Measurements from ENCODE around the gene FBXO3. TPM values are rescaled to one million over a fixed set of nuclear protein-coding genes. Genes with fewer than 3 reads are reported as not detected.

FBXO3 gene
- polyA plus RNA-seq, 2 donors, result 17.1 to 22.9 TPM

DNA sequence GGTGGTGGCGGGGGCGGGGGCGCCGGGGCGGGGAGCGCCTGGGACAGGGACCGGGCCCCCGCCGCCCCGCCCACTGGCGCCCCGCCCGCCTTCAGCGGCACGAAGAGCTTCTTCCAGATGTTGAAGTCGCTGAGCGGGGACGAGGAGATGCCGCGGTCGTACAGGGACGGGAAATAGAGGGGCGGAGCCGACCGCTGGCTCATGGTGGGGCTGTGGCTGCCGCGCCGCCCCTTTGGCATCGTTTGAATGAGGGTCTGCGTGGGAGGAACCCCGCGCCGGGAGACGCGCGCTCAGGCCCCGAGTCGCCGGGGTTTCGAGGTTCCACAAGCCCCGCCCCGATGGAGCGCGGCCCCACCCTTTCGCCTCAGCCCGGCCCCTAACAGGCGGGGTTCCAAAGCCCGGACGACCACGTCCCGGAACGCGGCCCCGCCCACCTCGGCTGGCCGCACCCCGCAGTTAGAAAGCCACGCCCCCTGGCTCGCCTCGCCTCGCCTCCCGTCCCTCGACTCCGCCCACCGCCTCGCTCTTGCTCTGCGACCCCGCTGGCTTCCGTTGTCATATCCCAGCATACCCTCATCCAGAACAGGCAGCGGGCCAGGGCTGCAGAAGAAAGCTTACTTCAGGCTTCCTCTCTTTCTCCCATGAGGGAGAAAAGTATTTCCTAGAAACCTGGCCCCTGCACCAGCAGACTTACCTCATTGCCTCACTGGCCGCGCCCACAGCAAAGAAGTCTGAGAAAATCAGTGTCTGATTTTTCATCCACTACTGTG, 73.6 kb downstream of the FBXO3 start, which contains the start of gene C11orf91:
Gene C11orf91 (minus strand): TSS at position 325 of the 770 bp plus-strand sequence. CDS start 86 bp downstream, at position 239.
- Histone ChIP-seq H3K27me3 (ENCODE audit: control insufficient read depth in 1 of 2, insufficient read depth in 2 of 2, low read length in 2 of 2) (no peaks in the 10 kb centered on the region), H3K4me1 (ENCODE audit: control insufficient read depth in 2 of 2, insufficient read depth in 2 of 2, low read length in 1 of 2) (peaks cover 4 to 8% of the 10 kb centered on the region in 2 donors)
- WGBS, 2 donors, result 0 to 1% methylated on average over 43 to 72 of the region's 72 CpGs

DNA sequence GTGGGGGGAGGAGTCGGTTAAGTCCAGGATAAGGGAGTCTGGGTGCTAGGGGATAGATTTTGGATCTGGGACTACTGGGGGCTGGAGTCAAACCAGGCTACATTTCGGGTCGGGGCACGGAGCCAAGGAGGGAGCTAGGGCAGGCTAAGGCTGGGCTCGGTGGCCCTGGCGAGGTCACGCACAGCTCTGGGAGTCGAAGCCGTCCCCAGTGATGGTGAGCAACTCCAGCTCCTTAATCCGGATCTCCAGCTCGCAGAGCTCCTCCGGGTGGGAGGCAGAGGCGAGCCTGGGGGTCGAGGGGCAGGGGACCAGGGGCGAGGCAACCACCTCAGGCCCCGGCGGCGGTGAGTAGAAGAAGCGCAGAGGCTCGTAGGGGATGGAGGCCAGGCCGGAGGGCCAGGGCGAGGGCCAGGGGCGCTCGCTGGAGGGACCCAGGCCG, 74.2 kb downstream of the FBXO3 start:
- WGBS, 2 donors, result 29 to 40% methylated on average over 18 to 25 of the region's 25 CpGs
- Histone ChIP-seq H3K4me3 (ENCODE audit: low read depth in 1 of 2, low read length in 2 of 2) (peak overlapping the region; percentile 20 to 51), H3K27ac (ENCODE audit: low read depth in 2 of 2, low read length in 1 of 2) (peak overlapping the region; percentile 85 to 92)

More for the DNA sequence above, 73.6 kb downstream of the FBXO3 start, which contains the start of gene C11orf91:
- Histone ChIP-seq H3K4me3 (ENCODE audit: low read depth in 1 of 2, low read length in 2 of 2) (peak within 1 kb of the TSS; percentile 51 to 61), H3K27ac (ENCODE audit: low read depth in 2 of 2, low read length in 1 of 2) (peak within 1 kb of the TSS; percentile 92 to 96), H3K9me3 (ENCODE audit: control insufficient read depth in 2 of 2, insufficient read depth in 1 of 2, low read depth in 1 of 2, low read length in 1 of 2) (no peaks in the 10 kb centered on the region), H3K36me3 (ENCODE audit: control insufficient read depth in 2 of 2, insufficient read depth in 2 of 2, low read length in 1 of 2) (no peaks in the 10 kb centered on the region)

DNA sequence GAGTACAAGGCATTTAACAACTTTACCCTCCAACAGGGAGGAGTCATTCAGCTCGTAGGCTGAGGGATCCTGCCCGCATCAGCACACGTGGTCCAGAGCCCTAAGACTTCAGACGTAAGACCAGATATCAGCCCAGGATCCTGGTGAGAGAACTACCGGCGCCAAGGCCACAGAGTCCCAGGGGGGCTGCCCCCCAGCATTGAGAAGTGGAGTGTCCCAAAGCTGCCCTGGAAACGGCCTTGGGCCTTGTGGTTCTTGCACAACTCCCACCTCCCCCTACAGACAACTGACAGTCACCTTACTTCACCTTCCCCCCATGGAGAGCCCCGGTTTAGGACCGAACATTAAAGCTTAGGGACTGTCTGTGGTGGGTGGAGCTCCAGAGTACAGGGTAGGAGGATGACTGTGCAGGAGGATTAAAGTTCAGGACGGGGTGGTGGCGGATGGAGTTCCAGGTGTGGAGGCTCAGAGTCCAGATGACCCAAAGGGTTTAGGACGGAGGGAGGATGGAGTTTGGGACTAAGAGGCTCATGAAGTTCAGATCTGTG, 74.7 kb downstream of the FBXO3 start:
- 68 to 71% methylated on average over 12 of the region's 12 CpGs for WGBS, 2 donors
- H3K27me3 ChIP-seq (ENCODE audit: control insufficient read depth in 1 of 2, insufficient read depth in 2 of 2, low read length in 2 of 2), result no peaks in the 10 kb centered on the region
- H3K36me3 ChIP-seq (ENCODE audit: control insufficient read depth in 2 of 2, insufficient read depth in 2 of 2, low read length in 1 of 2), result no peaks in the 10 kb centered on the region
- H3K4me3 ChIP-seq (ENCODE audit: low read depth in 1 of 2, low read length in 2 of 2), result peak overlapping the region in 1 of 2 donors; percentile 51
- H3K9me3 ChIP-seq (ENCODE audit: control insufficient read depth in 2 of 2, insufficient read depth in 1 of 2, low read depth in 1 of 2, low read length in 1 of 2), result no peaks in the 10 kb centered on the region
- peaks cover 4 to 11% of the 10 kb centered on the region in 2 donors for H3K4me1 ChIP-seq (ENCODE audit: control insufficient read depth in 2 of 2, insufficient read depth in 2 of 2, low read length in 1 of 2)
- peak overlapping the region; percentile 85 to 92 for H3K27ac ChIP-seq (ENCODE audit: low read depth in 2 of 2, low read length in 1 of 2)

More for the DNA sequence above, 74.2 kb downstream of the FBXO3 start:
- peaks cover 4 to 11% of the 10 kb centered on the region in 2 donors for H3K4me1 ChIP-seq (ENCODE audit: control insufficient read depth in 2 of 2, insufficient read depth in 2 of 2, low read length in 1 of 2)
- H3K36me3 ChIP-seq (ENCODE audit: control insufficient read depth in 2 of 2, insufficient read depth in 2 of 2, low read length in 1 of 2), result no peaks in the 10 kb centered on the region
- no peaks in the 10 kb centered on the region for H3K9me3 ChIP-seq (ENCODE audit: control insufficient read depth in 2 of 2, insufficient read depth in 1 of 2, low read depth in 1 of 2, low read length in 1 of 2)
- no peaks in the 10 kb centered on the region for H3K27me3 ChIP-seq (ENCODE audit: control insufficient read depth in 1 of 2, insufficient read depth in 2 of 2, low read length in 2 of 2)

DNA sequence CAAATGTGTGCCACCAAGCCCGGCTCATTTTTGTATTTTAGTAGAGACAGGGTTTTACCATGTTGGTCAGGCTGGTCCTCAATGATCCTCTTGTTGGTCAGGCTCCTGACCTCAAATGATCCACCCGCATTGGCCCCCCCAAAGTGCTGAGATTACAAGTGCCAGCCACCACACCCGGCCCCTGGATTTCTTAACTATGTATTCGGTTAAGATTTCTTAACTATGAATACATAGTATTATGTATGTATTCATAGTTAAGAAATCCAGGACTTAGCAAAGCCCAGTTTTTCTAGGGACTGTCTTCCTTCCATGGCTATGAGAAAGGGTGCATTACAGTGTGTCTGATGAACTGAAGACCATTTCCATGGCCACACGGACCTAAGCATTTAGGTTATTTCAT, 75.4 kb downstream of the FBXO3 start:
- 80 to 81% methylated on average over 5 of the region's 5 CpGs for WGBS, 2 donors
- no peaks in the 10 kb centered on the region for H3K36me3 ChIP-seq (ENCODE audit: control insufficient read depth in 2 of 2, insufficient read depth in 2 of 2, low read length in 1 of 2)
- no peak overlapping the region for H3K4me3 ChIP-seq (ENCODE audit: low read depth in 1 of 2, low read length in 2 of 2)
- peaks cover 2 to 11% of the 10 kb centered on the region in 2 donors for H3K4me1 ChIP-seq (ENCODE audit: control insufficient read depth in 2 of 2, insufficient read depth in 2 of 2, low read length in 1 of 2)
- H3K9me3 ChIP-seq (ENCODE audit: control insufficient read depth in 2 of 2, insufficient read depth in 1 of 2, low read depth in 1 of 2, low read length in 1 of 2), result no peaks in the 10 kb centered on the region
- H3K27ac ChIP-seq (ENCODE audit: low read depth in 2 of 2, low read length in 1 of 2), result peak overlapping the region; percentile 85 to 92
- no peaks in the 10 kb centered on the region for H3K27me3 ChIP-seq (ENCODE audit: control insufficient read depth in 1 of 2, insufficient read depth in 2 of 2, low read length in 2 of 2)

DNA sequence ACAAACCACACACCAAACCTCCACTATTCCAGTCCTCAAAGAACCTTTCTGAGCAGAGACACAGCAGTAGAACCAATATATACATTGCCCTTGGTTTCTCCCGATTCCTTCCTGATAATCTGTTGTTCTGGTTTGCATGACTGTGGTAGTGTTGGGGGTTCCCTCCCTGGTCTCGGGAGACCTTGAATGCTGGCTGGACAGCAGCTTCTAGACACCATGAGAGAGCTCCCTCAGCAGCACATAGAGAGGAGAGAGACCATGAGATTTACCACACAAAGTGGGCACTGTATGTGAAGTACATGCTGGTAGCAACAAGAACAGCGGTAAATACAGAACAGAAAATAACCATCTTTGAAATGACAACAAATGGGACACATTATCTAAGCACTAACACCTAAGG, 76.3 kb downstream of the FBXO3 start:
- no peak overlapping the region for H3K4me3 ChIP-seq (ENCODE audit: low read depth in 1 of 2, low read length in 2 of 2)
- no peaks in the 10 kb centered on the region for H3K36me3 ChIP-seq (ENCODE audit: control insufficient read depth in 2 of 2, insufficient read depth in 2 of 2, low read length in 1 of 2)
- no peaks in the 10 kb centered on the region for H3K27me3 ChIP-seq (ENCODE audit: control insufficient read depth in 1 of 2, insufficient read depth in 2 of 2, low read length in 2 of 2)
- peak overlapping the region; percentile 37 to 45 for H3K27ac ChIP-seq (ENCODE audit: low read depth in 2 of 2, low read length in 1 of 2)
- WGBS, 2 donors, result 75 to 82% methylated on average over 3 of the region's 3 CpGs
- peaks cover 0 to 9% of the 10 kb centered on the region in 2 donors for H3K4me1 ChIP-seq (ENCODE audit: control insufficient read depth in 2 of 2, insufficient read depth in 2 of 2, low read length in 1 of 2)
- no peaks in the 10 kb centered on the region for H3K9me3 ChIP-seq (ENCODE audit: control insufficient read depth in 2 of 2, insufficient read depth in 1 of 2, low read depth in 1 of 2, low read length in 1 of 2)

DNA sequence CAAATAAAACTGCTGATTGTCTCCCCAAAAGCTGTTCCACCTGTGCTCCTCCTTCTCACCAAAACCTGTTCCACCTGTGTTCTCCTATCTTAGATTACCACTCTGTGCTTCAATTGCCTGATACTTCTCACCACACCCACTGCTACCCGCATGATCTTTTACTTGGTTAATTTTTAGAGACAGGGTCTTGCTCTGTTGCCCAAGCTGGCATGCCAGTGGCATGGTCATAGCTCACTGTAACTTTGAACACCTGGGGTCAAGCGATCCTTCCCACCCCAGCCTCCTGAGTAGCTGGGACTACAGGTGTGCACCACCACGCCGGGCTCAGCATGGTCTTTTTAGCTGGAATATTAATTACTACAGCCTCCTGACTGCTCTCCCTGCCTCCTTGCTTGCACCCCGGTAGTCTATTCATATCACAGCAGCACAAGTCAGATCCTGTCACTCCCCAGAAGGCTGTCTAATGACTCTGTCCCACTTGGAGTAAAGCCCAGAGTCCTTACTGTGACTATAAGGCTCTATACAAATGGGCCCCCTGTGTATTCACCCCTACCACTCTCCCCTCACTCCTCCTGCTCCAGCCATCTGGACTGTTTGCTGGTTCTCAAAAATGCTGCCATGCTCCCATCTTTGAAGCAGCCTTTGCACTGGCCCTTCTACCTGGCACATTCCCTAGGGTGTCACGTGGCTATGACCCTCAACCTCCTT, 77.2 kb downstream of the FBXO3 start:
- Histone ChIP-seq H3K27ac (ENCODE audit: low read depth in 2 of 2, low read length in 1 of 2) (peak overlapping the region; percentile 80 to 90), H3K9me3 (ENCODE audit: control insufficient read depth in 2 of 2, insufficient read depth in 1 of 2, low read depth in 1 of 2, low read length in 1 of 2) (no peaks in the 10 kb centered on the region), H3K4me1 (ENCODE audit: control insufficient read depth in 2 of 2, insufficient read depth in 2 of 2, low read length in 1 of 2) (peaks cover 0 to 13% of the 10 kb centered on the region in 2 donors), H3K36me3 (ENCODE audit: control insufficient read depth in 2 of 2, insufficient read depth in 2 of 2, low read length in 1 of 2) (no peaks in the 10 kb centered on the region), H3K27me3 (ENCODE audit: control insufficient read depth in 1 of 2, insufficient read depth in 2 of 2, low read length in 2 of 2) (no peaks in the 10 kb centered on the region), H3K4me3 (ENCODE audit: low read depth in 1 of 2, low read length in 2 of 2) (no peak overlapping the region)
- 72 to 79% methylated on average over 6 of the region's 6 CpGs for WGBS, 2 donors

DNA sequence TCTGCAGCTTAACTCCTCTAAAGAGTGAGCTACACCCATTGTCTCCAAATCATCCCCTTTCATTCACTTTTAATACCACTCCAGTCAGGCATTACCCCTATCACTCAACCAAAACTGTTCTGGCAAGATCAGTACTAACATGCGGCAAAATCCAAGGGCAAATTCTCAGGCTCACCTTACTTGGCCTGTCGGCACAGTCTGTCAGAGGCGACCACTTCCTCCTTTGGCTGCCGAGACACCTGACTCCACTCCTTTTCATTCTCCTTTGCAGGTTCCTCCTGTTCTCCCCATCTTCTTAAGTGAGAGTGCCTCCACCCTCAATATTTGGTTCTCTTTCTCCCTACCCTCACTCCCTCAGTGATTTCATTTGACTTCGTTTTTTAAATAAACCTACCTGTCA, 77.9 kb downstream of the FBXO3 start:
- H3K9me3 ChIP-seq (ENCODE audit: control insufficient read depth in 2 of 2, insufficient read depth in 1 of 2, low read depth in 1 of 2, low read length in 1 of 2), result no peaks in the 10 kb centered on the region
- H3K27me3 ChIP-seq (ENCODE audit: control insufficient read depth in 1 of 2, insufficient read depth in 2 of 2, low read length in 2 of 2), result no peaks in the 10 kb centered on the region
- no peak overlapping the region for H3K4me3 ChIP-seq (ENCODE audit: low read depth in 1 of 2, low read length in 2 of 2)
- 42 to 44% methylated on average over 5 of the region's 5 CpGs for WGBS, 2 donors
- peaks cover 0 to 16% of the 10 kb centered on the region in 2 donors for H3K4me1 ChIP-seq (ENCODE audit: control insufficient read depth in 2 of 2, insufficient read depth in 2 of 2, low read length in 1 of 2)
- H3K36me3 ChIP-seq (ENCODE audit: control insufficient read depth in 2 of 2, insufficient read depth in 2 of 2, low read length in 1 of 2), result no peaks in the 10 kb centered on the region
- peak overlapping the region; percentile 80 to 90 for H3K27ac ChIP-seq (ENCODE audit: low read depth in 2 of 2, low read length in 1 of 2)

DNA sequence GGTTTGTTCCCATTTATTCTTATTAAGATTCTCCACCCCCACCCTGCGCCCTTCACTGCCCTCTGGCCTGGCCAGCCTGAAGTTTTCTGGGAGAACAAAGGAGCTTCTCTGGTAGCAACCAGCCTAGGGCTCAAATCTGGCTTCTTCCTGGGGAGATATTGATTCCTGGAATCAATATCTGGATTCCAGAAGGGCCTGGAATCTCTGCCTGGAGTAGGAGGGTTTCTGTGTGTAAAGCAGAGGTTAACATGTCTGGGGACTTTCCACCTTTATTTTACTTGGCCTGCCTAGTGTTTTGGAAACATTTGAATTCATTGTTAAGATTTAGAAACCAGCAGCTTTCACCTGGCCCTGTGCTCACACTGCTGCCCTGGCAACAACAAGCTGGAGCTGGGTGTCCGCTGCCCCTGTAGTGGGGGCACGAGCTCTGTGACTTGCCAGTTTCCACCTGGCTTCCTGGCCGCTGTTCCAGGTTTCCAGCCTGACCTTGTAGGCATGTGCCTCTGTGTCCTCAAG, 79.2 kb downstream of the FBXO3 start:
- Histone ChIP-seq H3K4me1 (ENCODE audit: control insufficient read depth in 2 of 2, insufficient read depth in 2 of 2, low read length in 1 of 2) (peaks cover 0 to 22% of the 10 kb centered on the region in 2 donors), H3K36me3 (ENCODE audit: control insufficient read depth in 2 of 2, insufficient read depth in 2 of 2, low read length in 1 of 2) (no peaks in the 10 kb centered on the region), H3K27ac (ENCODE audit: low read depth in 2 of 2, low read length in 1 of 2) (peak overlapping the region; percentile 44 to 74), H3K9me3 (ENCODE audit: control insufficient read depth in 2 of 2, insufficient read depth in 1 of 2, low read depth in 1 of 2, low read length in 1 of 2) (no peaks in the 10 kb centered on the region), H3K4me3 (ENCODE audit: low read depth in 1 of 2, low read length in 2 of 2) (no peak overlapping the region), H3K27me3 (ENCODE audit: control insufficient read depth in 1 of 2, insufficient read depth in 2 of 2, low read length in 2 of 2) (no peaks in the 10 kb centered on the region)
- WGBS, 2 donors, result 55 to 65% methylated on average over 4 of the region's 4 CpGs

DNA sequence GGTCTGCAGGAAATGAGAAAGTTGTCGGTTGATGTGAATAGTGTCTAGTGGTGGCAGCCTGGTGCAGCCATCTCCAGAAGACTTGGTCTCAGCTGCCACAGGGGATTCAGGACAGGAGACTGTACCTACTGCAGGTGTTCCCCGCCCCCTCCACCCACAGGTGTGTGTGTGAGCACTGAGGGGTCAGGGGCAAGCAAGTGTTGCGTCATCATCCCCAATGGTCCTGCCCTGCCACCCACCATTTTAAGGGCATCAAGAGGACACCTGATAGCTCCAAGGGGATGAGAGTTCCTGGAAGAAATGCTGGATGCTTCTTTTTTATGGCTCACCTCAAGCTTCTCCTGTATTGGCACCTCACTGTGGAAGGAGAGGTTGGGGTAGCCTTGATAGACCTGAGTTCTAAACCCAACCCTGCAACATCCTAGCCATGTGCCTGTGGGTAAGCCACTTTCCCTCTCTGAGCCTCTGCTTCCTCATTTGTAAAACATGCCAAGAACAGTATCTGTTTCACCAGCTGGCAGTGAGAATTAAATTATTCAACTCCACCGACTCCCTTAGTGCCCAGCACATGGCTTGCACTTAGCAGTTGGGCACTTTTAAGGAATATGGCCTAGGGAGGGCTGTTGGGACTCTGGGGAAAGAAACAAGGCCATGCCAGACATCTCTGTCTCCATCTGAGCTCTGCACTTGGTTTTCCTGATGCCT, 79.8 kb downstream of the FBXO3 start:
- 75 to 82% methylated on average over 4 of the region's 4 CpGs for WGBS, 2 donors
- H3K9me3 ChIP-seq (ENCODE audit: control insufficient read depth in 2 of 2, insufficient read depth in 1 of 2, low read depth in 1 of 2, low read length in 1 of 2), result no peaks in the 10 kb centered on the region

More for the DNA sequence above, 79.8 kb downstream of the FBXO3 start:
- Histone ChIP-seq H3K4me1 (ENCODE audit: control insufficient read depth in 2 of 2, insufficient read depth in 2 of 2, low read length in 1 of 2) (peaks cover 0 to 22% of the 10 kb centered on the region in 2 donors), H3K27ac (ENCODE audit: low read depth in 2 of 2, low read length in 1 of 2) (peak overlapping the region; percentile 44 to 74), H3K36me3 (ENCODE audit: control insufficient read depth in 2 of 2, insufficient read depth in 2 of 2, low read length in 1 of 2) (no peaks in the 10 kb centered on the region), H3K4me3 (ENCODE audit: low read depth in 1 of 2, low read length in 2 of 2) (no peak overlapping the region), H3K27me3 (ENCODE audit: control insufficient read depth in 1 of 2, insufficient read depth in 2 of 2, low read length in 2 of 2) (no peaks in the 10 kb centered on the region)

Data from esophagus (tissue), 2 donors.